ENCODE measurements around the gene FERMT3.

Gene FERMT3

DNA sequence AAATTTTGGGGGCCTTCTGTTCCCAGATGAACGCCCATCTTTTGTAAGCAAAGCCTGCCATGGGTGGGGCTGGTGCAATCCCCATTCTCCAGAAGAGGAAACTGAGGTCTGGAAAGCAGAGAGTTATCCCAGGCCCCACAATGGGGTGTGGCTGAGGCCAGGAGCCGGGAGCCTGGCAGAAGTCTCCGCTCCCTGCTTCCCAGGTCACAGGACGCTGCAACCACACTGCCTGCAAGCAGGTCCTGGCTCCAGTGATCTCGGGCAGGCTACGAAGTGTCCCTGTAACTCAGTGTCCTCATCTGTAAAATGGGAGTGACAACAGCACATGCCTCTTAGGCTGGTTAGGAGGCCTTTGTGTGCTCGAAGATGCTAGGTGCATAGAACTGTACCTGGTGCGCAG lies 46.5 kb downstream of the FERMT3 start:
- H3K4me3 ChIP-seq (ENCODE audit: control insufficient read depth, low read depth, low read length), result peak overlapping the region; percentile 92; the same call in 1 of the 2 replicates
- TF ChIP-seq CTCF (IDR thresholded peaks at IDR 0.05; ENCODE audit: control insufficient read depth, insufficient read depth, low read depth, low read length, missing control alignments), result no peak
- no peak for DNase-seq (ENCODE audit: low read depth)

- H3K4me3 ChIP-seq (ENCODE audit: control insufficient read depth, low read depth, low read length), result no peak overlapping the region
- no peak for DNase-seq (ENCODE audit: low read depth)
- no peak for TF ChIP-seq CTCF (IDR thresholded peaks at IDR 0.05; ENCODE audit: control insufficient read depth, insufficient read depth, low read depth, low read length, missing control alignments)
Measured at GRCh38 chr11:64253481-64253880, 47.0 kb downstream of the FERMT3 start.

GRCh38 chr11:64254326-64254725 lies 47.8 kb downstream of the FERMT3 start:
- no peak for DNase-seq (ENCODE audit: low read depth)
- no peak overlapping the region for H3K4me3 ChIP-seq (ENCODE audit: control insufficient read depth, low read depth, low read length)
- TF ChIP-seq CTCF (IDR thresholded peaks at IDR 0.05; ENCODE audit: control insufficient read depth, insufficient read depth, low read depth, low read length, missing control alignments), result no peak

GRCh38 chr11:64255135-64256128 lies 48.9 kb downstream of the FERMT3 start:
- H3K4me3 ChIP-seq (ENCODE audit: control insufficient read depth, low read depth, low read length), result no peak overlapping the region
- TF ChIP-seq CTCF (IDR thresholded peaks at IDR 0.05; ENCODE audit: control insufficient read depth, insufficient read depth, low read depth, low read length, missing control alignments), result no peak
- DNase-seq (ENCODE audit: low read depth), result no peak

- TF ChIP-seq CTCF (IDR thresholded peaks at IDR 0.05; ENCODE audit: control insufficient read depth, insufficient read depth, low read depth, low read length, missing control alignments), result no peak
- DNase-seq (ENCODE audit: low read depth), result no peak
- H3K4me3 ChIP-seq (ENCODE audit: control insufficient read depth, low read depth, low read length), result no peak overlapping the region
Measured at GRCh38 chr11:64256300-64256699, 49.8 kb downstream of the FERMT3 start.

GRCh38 chr11:64258356-64258755 lies 51.8 kb downstream of the FERMT3 start:
- H3K4me3 ChIP-seq (ENCODE audit: control insufficient read depth, low read depth, low read length), result no peak overlapping the region
- TF ChIP-seq CTCF (IDR thresholded peaks at IDR 0.05; ENCODE audit: control insufficient read depth, insufficient read depth, low read depth, low read length, missing control alignments), result no peak
- no peak for DNase-seq (ENCODE audit: low read depth)

Data from AG09309 (cell line).